OCI-LY1 (cell line): Measurements from ENCODE around the gene SLC8A1.

ENCODE experiments used
- H2AFZ ChIP-seq: fragments of 200-600 bp; sonication (generic), shearing (Covaris generic); 2 replicates; pipeline ENCODE4 v1.6.0; 2014; ENCODE audit warnings: antibody characterized with exemption, mild to moderate bottlenecking, low read length
- H3F3A ChIP-seq: fragments of 200-600 bp; sonication (generic), shearing (Covaris generic); 2 replicates; pipeline ENCODE4 v1.6.0; 2014; ENCODE audit warnings: mild to moderate bottlenecking, antibody characterized with exemption, low read length, moderate library complexity; ENCODE audit not compliant: insufficient read depth
- H3K27ac ChIP-seq: fragments of 200-600 bp; sonication (generic); 2 replicates; pipeline ENCODE4 v1.5.1; 2014; ENCODE audit warnings: low read length, mixed run types, mild to moderate bottlenecking, low read depth; ENCODE audit not compliant: poor library complexity, severe bottlenecking
- H3K27me3 ChIP-seq: fragments of 200-600 bp; sonication (generic); 2 replicates; pipeline ENCODE4 v1.6.0; 2014; ENCODE audit warnings: antibody characterized with exemption, mild to moderate bottlenecking, low read length, moderate library complexity; ENCODE audit not compliant: insufficient read depth
- H3K36me3 ChIP-seq: fragments of 200-600 bp; sonication (generic); 2 replicates; pipeline ENCODE4 v1.6.1; 2014; ENCODE audit warnings: mild to moderate bottlenecking, antibody characterized with exemption, low read length, moderate library complexity, mixed read lengths; ENCODE audit not compliant: insufficient read depth
- H3K4me1 ChIP-seq: fragments of 200-600 bp; sonication (generic); 2 replicates; pipeline ENCODE4 v1.5.1; 2014; ENCODE audit warnings: mild to moderate bottlenecking, low read length, moderate library complexity; ENCODE audit not compliant: insufficient read depth, severe bottlenecking
- H3K4me2 ChIP-seq: fragments of 200-600 bp; sonication (generic), shearing (Covaris generic); 2 replicates; pipeline ENCODE4 v1.6.1; 2014; ENCODE audit warnings: low read length
- H3K4me3 ChIP-seq: fragments of 200-600 bp; sonication (generic); 2 replicates; pipeline ENCODE4 v1.5.1; 2014; ENCODE audit warnings: low read length, low read depth, mild to moderate bottlenecking, mixed read lengths; ENCODE audit not compliant: poor library complexity, severe bottlenecking
- H3K79me2 ChIP-seq: fragments of 200-600 bp; shearing (Covaris generic); 2 replicates; pipeline ENCODE4 v1.6.1; 2016; ENCODE audit warnings: mixed run types, low read length, mixed read lengths; ENCODE audit not compliant: insufficient read depth
- H3K9ac ChIP-seq: fragments of 200-600 bp; sonication (generic), shearing (Covaris generic); 2 replicates; pipeline ENCODE4 v1.6.1; 2014; ENCODE audit warnings: mild to moderate bottlenecking, low read length, mixed read lengths
- H3K9me2 ChIP-seq: fragments of 200-600 bp; sonication (generic), shearing (Covaris generic); 2 replicates; pipeline ENCODE4 v1.6.1; 2014; ENCODE audit warnings: low read depth, mild to moderate bottlenecking, low read length, mixed read lengths
- H3K9me3 ChIP-seq: fragments of 200-600 bp; shearing (Covaris generic); 2 replicates; pipeline ENCODE4 v1.6.1; 2014; ENCODE audit warnings: low read length, mixed read lengths
- H4K20me1 ChIP-seq: fragments of 200-600 bp; sonication (generic), shearing (Covaris generic); 2 replicates; pipeline ENCODE4 v1.6.0; 2016; ENCODE audit warnings: mild to moderate bottlenecking, low read length; ENCODE audit not compliant: insufficient read depth
- CTCF ChIP-seq: fragments of 200-600 bp; sonication (generic), shearing (Covaris generic); IDR thresholded peaks from 2 replicates; pipeline ENCODE4 v1.5.1; 2017; ENCODE audit warnings: mild to moderate bottlenecking, antibody characterized with exemption, low read length, moderate library complexity, mixed read lengths
- EZH2 ChIP-seq: fragments of 200-600 bp; sonication (generic), shearing (Covaris generic); IDR thresholded peaks from 2 replicates; pipeline ENCODE4 v1.8.0; 2017; ENCODE audit warnings: borderline replicate concordance, mixed run types, mild to moderate bottlenecking, antibody characterized with exemption, low read length, moderate library complexity, mixed read lengths

SLC8A1 gene

GRCh38 chr2:40457837-40458236, 5.9 kb upstream of the SLC8A1 start:
- Histone ChIP-seq H3K4me3 (no peak overlapping the region), H4K20me1 (no peaks in the 10 kb centered on the region), H3K9me3 (no peaks in the 10 kb centered on the region), H3K4me2 (no peak overlapping the region), H3K9me2 (no peaks in the 10 kb centered on the region), H3K79me2 (no peaks in the 10 kb centered on the region), H3K27ac (no peak overlapping the region), H3K4me1 (no peaks in the 10 kb centered on the region), H3F3A (no peaks in the 10 kb centered on the region), H3K27me3 (no peaks in the 10 kb centered on the region), H3K9ac (no peak overlapping the region), H2AFZ (no peak overlapping the region), H3K36me3 (no peaks in the 10 kb centered on the region)
- no peak for TF ChIP-seq EZH2
- no peak for TF ChIP-seq CTCF

DNA sequence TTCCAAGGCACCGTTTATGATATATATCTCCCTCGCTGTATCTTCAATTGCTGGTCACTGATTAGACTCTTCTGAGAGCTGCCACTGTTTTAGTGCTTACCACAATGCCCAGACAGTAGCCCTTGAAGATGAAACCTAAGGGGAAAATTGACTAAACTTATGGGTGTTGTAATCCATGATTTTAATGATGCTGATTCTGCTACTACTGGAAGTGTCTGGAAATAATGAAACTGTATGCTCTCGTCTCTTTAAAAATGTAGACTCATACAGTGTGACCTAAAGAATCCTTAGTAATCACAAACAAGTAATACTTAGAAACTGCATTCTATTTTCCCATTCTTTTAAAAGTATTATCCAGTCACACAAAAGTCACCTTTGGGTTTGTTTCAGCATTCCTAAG, 5.5 kb upstream of the SLC8A1 start:
- Histone ChIP-seq H3K4me2 (no peak overlapping the region), H3K27me3 (no peaks in the 10 kb centered on the region)

DNA sequence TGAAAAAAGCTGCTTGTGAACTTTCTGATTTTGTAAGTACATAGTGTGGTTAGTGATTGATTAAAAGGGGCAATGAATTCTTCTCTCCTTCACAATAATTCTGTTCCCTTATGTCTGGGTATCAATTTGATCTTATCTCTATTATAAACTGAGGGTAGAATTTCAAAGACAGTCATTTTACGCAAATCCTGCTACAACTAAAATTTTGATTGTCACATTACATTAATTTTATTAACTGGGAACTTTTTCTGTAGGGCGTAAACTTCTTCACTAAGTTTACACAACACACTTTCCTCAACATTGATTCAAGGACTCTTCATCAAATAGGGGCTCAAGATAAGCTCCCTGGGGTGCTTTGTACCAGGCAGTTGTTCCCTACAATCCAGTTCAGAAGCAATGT, 5.0 kb upstream of the SLC8A1 start:
- Histone ChIP-seq H3K79me2 (no peaks in the 10 kb centered on the region), H3K4me2 (no peak overlapping the region)

More for the DNA sequence above, 5.5 kb upstream of the SLC8A1 start:
- Histone ChIP-seq H2AFZ (no peak overlapping the region), H3K4me3 (no peak overlapping the region), H3K9me2 (no peaks in the 10 kb centered on the region), H3K27ac (no peak overlapping the region), H3K9ac (no peak overlapping the region), H3K36me3 (no peaks in the 10 kb centered on the region), H3K79me2 (no peaks in the 10 kb centered on the region), H3K4me1 (no peaks in the 10 kb centered on the region), H3F3A (no peaks in the 10 kb centered on the region), H3K9me3 (no peaks in the 10 kb centered on the region), H4K20me1 (no peaks in the 10 kb centered on the region)
- TF ChIP-seq EZH2: no peak
- no peak for TF ChIP-seq CTCF

More for the DNA sequence above, 5.0 kb upstream of the SLC8A1 start:
- H3K4me1 ChIP-seq: no peaks in the 10 kb centered on the region
- no peaks in the 10 kb centered on the region for H3K9me2 ChIP-seq
- no peaks in the 10 kb centered on the region for H3K9me3 ChIP-seq
- TF ChIP-seq CTCF (no peak), EZH2 (no peak)
- H3K4me3 ChIP-seq: no peak overlapping the region
- no peaks in the 10 kb centered on the region for H4K20me1 ChIP-seq
- no peaks in the 10 kb centered on the region for H3K36me3 ChIP-seq
- H3K27me3 ChIP-seq: no peaks in the 10 kb centered on the region
- H3K27ac ChIP-seq: no peak overlapping the region
- no peak overlapping the region for H3K9ac ChIP-seq
- no peak overlapping the region for H2AFZ ChIP-seq
- H3F3A ChIP-seq: no peaks in the 10 kb centered on the region
